Activated CD4-positive, alpha-beta T cell treated with anti-CD3 and anti-CD28 coated beads, Interleukin-2, amount 10 ng/mL, durations not matched to agents 24 days and 14 days (primary cell): ENCODE measurements around the gene RASA3. TPM values are rescaled to one million over a fixed set of nuclear protein-coding genes. Genes with fewer than 3 reads are reported as not detected.

Experiments used
- DNase-seq: peaks from one replicate; pipeline ENCODE4 v3.0.0; 2022
- H3K27ac Mint-ChIP-seq: one replicate; pipeline ENCODE4 v1.8.0; 2022; ENCODE audit warnings: mild to moderate bottlenecking, mixed read lengths
- H3K27me3 Mint-ChIP-seq: one replicate; pipeline ENCODE4 v1.8.0; 2022; ENCODE audit warnings: mixed read lengths
- H3K36me3 Mint-ChIP-seq: one replicate; pipeline ENCODE4 v1.8.0; 2022; ENCODE audit warnings: low read depth, mild to moderate bottlenecking, mixed read lengths
- H3K4me1 Mint-ChIP-seq: one replicate; pipeline ENCODE4 v1.8.0; 2021; ENCODE audit warnings: mixed read lengths
- H3K4me3 Mint-ChIP-seq: one replicate; pipeline ENCODE4 v1.8.0; 2022; ENCODE audit warnings: mild to moderate bottlenecking, moderate library complexity, mixed read lengths
- H3K9me3 Mint-ChIP-seq: one replicate; pipeline ENCODE4 v1.8.0; 2021; ENCODE audit warnings: mixed read lengths
- intact Hi-C: fragments of 100-400 bp; cut with micrococcal nuclease; formaldehyde crosslinking; loops from one replicate; pipeline ENCODE4 v1.15.1; 2023
- total RNA-seq: library from RNA; stranded (reverse); gene quantifications from 2 replicates; pipeline ENCODE4 v1.2.3, GENCODE V29; 2022

Gene RASA3
- total RNA-seq, 1 donor from 2014 or later = 15.9 TPM

DNA sequence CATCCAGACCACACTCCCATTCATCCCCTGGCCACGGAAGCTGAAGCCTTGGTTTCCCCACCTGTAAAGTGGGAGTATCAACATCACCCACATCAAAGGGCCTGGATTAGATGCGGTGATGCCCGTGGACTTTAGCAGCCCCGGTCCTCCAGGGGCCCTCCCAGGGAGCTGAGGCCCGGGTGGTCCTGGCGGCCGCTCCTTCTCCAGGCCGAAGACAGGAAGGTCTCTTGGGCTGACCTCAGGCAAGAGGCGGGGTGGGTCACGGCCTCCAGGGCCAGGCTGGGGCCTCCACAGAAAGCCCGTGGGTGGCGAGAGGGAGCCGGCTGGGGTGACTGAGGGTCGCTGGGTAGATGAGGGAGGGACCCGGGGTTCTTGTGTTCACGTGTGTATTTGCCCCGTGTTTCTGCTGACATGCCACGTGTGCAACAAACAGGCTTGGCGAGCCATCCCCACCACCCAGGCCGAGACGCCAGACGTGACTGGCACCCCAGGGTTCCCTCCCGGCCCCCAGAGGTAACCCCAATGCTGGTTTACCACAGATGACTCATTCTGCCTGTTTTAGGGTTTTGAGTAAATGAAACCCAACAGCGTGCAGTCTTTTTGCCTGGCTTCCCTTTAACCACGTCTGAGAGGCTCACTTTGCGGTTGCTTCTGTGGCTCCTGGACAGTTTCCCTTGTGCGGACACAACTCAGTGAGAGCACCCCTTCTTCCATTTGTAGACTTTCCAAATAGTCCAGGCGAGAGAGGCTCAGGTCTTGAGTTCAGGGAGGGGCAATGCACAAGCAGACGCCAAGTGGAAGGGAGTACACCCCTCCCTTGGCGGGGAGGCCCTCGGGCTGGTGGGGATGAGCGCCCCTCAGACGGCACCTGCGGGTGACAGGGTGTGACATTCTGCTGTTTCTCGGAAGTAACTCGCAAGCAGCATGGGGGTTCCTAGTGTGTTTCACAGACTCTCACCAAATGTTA is 201.5 kb downstream of the RASA3 start:
- no peak overlapping the region for H3K27ac Mint-ChIP-seq
- peaks cover 17% of the 10 kb centered on the region for H3K27me3 Mint-ChIP-seq
- intact Hi-C loops = no loop called here
- H3K4me3 Mint-ChIP-seq = no peak overlapping the region
- H3K9me3 Mint-ChIP-seq = no peaks in the 10 kb centered on the region
- H3K36me3 Mint-ChIP-seq = no peaks in the 10 kb centered on the region
- peaks cover 8% of the 10 kb centered on the region for H3K4me1 Mint-ChIP-seq
- peak; percentile 74 for DNase-seq

DNA sequence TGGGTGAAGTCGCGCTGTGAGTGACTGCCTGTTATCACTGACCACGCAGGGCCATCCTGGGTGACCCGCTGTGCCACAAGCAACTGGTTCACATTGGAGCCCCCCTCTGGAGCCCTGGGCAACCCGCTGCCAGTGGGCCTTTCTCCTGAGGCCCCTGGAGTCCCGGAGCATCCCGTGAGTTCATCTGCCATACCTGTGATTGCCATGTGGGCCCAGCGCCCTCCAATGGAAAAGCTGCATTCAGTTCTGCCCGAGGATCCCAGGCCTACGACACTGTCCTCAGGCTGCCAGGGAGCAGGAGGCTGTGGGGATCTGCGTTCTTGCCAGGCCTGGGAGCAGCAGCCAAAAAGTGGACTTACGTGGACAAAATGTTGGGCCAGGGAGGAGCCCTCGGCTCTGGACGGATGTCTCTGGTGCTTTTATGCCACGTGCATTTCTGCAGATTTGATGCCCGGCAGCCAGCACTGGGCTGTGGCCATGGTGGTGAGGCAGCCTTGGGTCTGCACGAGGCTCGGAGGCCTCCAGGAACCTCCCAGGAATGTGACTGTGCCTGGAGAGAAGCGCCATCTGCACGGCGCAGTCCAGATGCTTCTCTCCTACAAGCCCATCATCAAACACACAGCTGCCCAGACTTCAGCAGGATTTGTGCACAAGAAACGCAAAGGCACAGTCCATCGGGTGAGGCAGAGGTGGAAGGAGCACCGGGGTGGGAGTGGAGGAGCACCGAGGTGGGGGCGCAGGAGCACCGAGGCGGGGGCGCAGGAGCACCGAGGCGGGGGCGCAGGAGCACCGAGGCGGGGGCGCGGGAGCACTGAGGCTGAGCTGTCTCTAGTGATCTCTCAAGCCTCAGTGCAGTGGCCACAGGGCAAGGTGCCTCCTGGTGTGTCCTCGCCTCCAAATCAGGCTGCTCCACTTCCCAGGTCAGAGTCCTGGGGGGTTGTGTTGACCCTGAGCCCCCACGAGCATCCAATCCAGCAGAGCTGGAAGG is 202.5 kb downstream of the RASA3 start:
- no peak for DNase-seq
- intact Hi-C loops = no loop called here
- Mint-ChIP-seq H3K27ac (no peak overlapping the region), H3K27me3 (peaks cover 21% of the 10 kb centered on the region), H3K9me3 (no peaks in the 10 kb centered on the region), H3K36me3 (no peaks in the 10 kb centered on the region), H3K4me3 (no peak overlapping the region), H3K4me1 (peaks cover 8% of the 10 kb centered on the region)

- intact Hi-C loops = no loop called here
- no peak overlapping the region for H3K27ac Mint-ChIP-seq
Observed at GRCh38 chr13:113928685-113929627, 203.5 kb downstream of the RASA3 start.

More at GRCh38 chr13:113928685-113929627, 203.5 kb downstream of the RASA3 start:
- no peak overlapping the region for H3K4me3 Mint-ChIP-seq
- DNase-seq = no peak
- no peaks in the 10 kb centered on the region for H3K36me3 Mint-ChIP-seq
- peaks cover 18% of the 10 kb centered on the region for H3K27me3 Mint-ChIP-seq
- H3K9me3 Mint-ChIP-seq = no peaks in the 10 kb centered on the region
- peaks cover 8% of the 10 kb centered on the region for H3K4me1 Mint-ChIP-seq

Other genes with a start within 250 kb of the RASA3 start
- 0.57 and 0.61 TPM in 2 replicates for gene C13orf46, start 158.5 kb downstream of the RASA3 start, total RNA-seq
- gene CFAP97D2, start 46.6 kb upstream of the RASA3 start, total RNA-seq = not detected in 2 replicates
- gene CDC16, start 102.3 kb upstream of the RASA3 start, total RNA-seq = 84.5 and 85.4 TPM in 2 replicates
- gene UPF3A, start 149.0 kb upstream of the RASA3 start, total RNA-seq = 51.4 and 52.1 TPM in 2 replicates
- gene CHAMP1, start 181.9 kb upstream of the RASA3 start, total RNA-seq = 46.9 and 48.2 TPM in 2 replicates